ENCODE measurements around the gene LGALS14. TPM values are rescaled to one million over a fixed set of nuclear protein-coding genes. Genes with fewer than 3 reads are reported as not detected.

The LGALS14 gene
- total RNA-seq, 4 donors from 2014 or later = not detected

DNA sequence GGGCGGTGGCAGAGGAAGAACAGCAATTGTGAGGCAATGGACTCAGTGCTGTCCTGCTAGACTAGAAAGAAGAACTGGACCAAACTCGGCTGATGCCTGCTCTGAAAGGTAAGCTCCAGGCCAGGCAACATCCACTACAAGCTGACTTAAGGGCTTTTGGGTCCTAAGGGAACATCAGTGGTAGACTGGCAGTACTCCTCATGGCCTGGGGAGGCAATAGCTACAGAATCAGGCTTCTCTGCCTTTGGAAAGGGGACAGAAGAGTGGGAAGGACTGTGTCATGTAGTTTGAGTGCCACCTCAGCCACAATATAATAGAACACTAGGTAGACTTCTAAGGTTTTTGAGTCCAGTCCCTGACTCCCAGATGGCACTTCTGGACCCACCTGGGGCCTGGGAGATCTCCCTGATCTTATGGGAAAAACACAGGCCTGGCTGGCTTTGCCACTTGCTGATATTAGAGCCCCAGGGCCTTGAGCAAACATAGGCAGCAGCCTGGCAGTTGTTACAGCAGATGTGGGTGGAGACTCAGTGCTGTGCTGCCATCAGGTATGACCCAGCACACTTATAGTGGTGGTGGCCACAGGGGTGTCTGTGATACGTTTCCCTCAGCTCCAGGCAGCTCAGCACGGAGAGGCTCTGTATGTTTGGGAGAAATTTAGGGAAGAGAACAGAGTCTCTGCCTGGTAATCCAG, 42.7 kb downstream of the LGALS14 start:
- H3K36me3 ChIP-seq = no peaks in the 10 kb centered on the region
- ATAC-seq = no peak
- no peaks in the 10 kb centered on the region for H3K4me1 ChIP-seq
- in situ Hi-C loops (cut with MboI; ENCODE audit: low sequenced_read_pairs in 4 of 4) (no loop called here), intact Hi-C loops (cut with DNase I; ENCODE audit: low total_unique reads) (no loop called here)
- no peak overlapping the region for H3K27ac ChIP-seq
- no peak overlapping the region for H3K4me3 ChIP-seq
- no peak for DNase-seq
- TF ChIP-seq, protein P1, sequence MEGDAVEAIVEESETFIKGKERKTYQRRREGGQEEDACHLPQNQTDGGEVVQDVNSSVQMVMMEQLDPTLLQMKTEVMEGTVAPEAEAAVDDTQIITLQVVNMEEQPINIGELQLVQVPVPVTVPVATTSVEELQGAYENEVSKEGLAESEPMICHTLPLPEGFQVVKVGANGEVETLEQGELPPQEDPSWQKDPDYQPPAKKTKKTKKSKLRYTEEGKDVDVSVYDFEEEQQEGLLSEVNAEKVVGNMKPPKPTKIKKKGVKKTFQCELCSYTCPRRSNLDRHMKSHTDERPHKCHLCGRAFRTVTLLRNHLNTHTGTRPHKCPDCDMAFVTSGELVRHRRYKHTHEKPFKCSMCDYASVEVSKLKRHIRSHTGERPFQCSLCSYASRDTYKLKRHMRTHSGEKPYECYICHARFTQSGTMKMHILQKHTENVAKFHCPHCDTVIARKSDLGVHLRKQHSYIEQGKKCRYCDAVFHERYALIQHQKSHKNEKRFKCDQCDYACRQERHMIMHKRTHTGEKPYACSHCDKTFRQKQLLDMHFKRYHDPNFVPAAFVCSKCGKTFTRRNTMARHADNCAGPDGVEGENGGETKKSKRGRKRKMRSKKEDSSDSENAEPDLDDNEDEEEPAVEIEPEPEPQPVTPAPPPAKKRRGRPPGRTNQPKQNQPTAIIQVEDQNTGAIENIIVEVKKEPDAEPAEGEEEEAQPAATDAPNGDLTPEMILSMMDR (IDR thresholded peaks at IDR 0.05 in 4 of 5, conservative IDR thresholded peaks at IDR 0.05 in 1 of 5) = no peak
- no peak for TF ChIP-seq POLR2A (IDR thresholded peaks at IDR 0.05)
- no peaks in the 10 kb centered on the region for H3K9me3 ChIP-seq
- peaks cover 0 to 5% (median 0%) of the 10 kb centered on the region in 3 donors for H3K27me3 ChIP-seq

DNA sequence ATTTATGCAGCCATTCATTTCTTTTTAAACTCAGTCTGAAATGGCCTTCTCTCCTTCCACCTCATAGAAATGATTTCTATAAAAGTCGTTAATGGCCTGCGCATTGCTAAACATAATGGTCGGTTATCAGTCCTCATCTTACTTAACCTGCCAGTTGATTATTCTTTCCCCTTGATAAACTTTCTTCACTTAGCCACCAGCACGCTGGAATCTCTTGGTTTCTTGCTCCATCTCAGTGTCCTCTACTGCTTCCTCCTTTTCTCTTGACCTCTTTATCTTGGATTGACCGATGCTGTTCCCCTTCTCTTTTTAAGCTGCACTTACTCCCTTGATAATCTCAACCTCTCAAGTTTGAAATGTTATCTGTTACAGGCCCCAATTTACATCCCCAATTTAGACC, 45.7 kb downstream of the LGALS14 start:
- no peaks in the 10 kb centered on the region for H3K27me3 ChIP-seq
- H3K4me1 ChIP-seq = no peaks in the 10 kb centered on the region
- intact Hi-C loops (cut with DNase I; ENCODE audit: low total_unique reads) (no loop called here), in situ Hi-C loops (cut with MboI; ENCODE audit: low sequenced_read_pairs in 4 of 4) (no loop called here)
- no peaks in the 10 kb centered on the region for H3K9me3 ChIP-seq
- no peaks in the 10 kb centered on the region for H3K36me3 ChIP-seq
- no peak for ATAC-seq
- H3K27ac ChIP-seq = no peak overlapping the region
- no peak overlapping the region for H3K4me3 ChIP-seq
- TF ChIP-seq POLR2A (IDR thresholded peaks at IDR 0.05) = no peak
- TF ChIP-seq, protein P1 (IDR thresholded peaks at IDR 0.05 in 4 of 5, conservative IDR thresholded peaks at IDR 0.05 in 1 of 5) = no peak
- no peak for DNase-seq

DNA sequence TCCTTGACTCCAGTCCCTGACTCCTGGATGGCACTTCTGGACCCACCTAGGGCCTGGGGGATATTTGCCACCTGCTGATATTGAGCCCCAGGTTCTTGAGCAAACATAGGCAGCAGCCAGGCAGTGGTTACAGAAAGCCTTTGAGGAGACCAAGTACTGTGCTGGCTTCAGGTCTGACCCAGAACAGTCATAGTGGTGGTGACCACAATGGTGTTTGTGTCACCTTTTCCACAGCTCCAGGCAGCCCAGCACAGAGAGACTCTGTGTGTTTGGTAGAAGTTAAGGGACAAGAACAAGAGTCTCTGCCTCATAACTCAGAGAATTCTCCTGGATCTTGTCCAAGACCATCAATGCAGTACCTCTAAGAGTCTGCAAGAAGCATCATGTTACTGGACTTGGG, 48.1 kb downstream of the LGALS14 start:
- peaks cover 0 to 2% (median 0%) of the 10 kb centered on the region in 3 donors for H3K27me3 ChIP-seq
- H3K9me3 ChIP-seq = no peaks in the 10 kb centered on the region
- in situ Hi-C loops (cut with MboI; ENCODE audit: low sequenced_read_pairs in 4 of 4) = no loop called here

DNA sequence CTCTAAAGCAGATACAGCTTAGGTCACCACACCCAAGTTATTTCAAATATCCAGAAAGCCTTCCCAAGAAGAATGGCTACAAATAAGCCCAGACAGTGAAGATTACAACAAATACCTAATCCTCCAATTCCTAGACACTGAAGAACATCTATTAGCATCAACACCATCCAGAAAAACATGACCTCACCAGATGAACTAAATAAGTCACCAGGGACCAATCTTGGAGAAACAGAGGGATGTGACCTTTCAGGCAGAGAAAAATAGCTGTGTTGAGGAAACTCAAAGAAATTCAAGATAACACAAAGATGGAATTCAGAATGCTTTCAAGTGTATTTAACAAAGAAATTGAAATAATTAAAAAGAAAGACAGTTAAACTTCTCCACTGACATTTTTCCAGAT, 48.5 kb downstream of the LGALS14 start:
- Histone ChIP-seq H3K27ac (no peak overlapping the region), H3K36me3 (no peaks in the 10 kb centered on the region), H3K9me3 (no peaks in the 10 kb centered on the region), H3K4me3 (no peak overlapping the region), H3K27me3 (peaks cover 0 to 2% (median 0%) of the 10 kb centered on the region in 3 donors), H3K4me1 (no peaks in the 10 kb centered on the region)
- TF ChIP-seq, protein P1 (IDR thresholded peaks at IDR 0.05 in 4 of 5, conservative IDR thresholded peaks at IDR 0.05 in 1 of 5) = no peak
- no peak for TF ChIP-seq POLR2A (IDR thresholded peaks at IDR 0.05)
- DNase-seq (no peak), ATAC-seq (no peak)
- in situ Hi-C loops (cut with MboI; ENCODE audit: low sequenced_read_pairs in 4 of 4) = no loop called here
- intact Hi-C loops (cut with DNase I; ENCODE audit: low total_unique reads) = no loop called here

More for the DNA sequence above, 48.1 kb downstream of the LGALS14 start:
- no peaks in the 10 kb centered on the region for H3K36me3 ChIP-seq
- TF ChIP-seq POLR2A (IDR thresholded peaks at IDR 0.05) = no peak
- TF ChIP-seq, protein P1 (IDR thresholded peaks at IDR 0.05 in 4 of 5, conservative IDR thresholded peaks at IDR 0.05 in 1 of 5) = no peak
- H3K4me3 ChIP-seq = no peak overlapping the region
- H3K4me1 ChIP-seq = no peaks in the 10 kb centered on the region
- no peak overlapping the region for H3K27ac ChIP-seq
- intact Hi-C loops (cut with DNase I; ENCODE audit: low total_unique reads) = no loop called here
- no peak for DNase-seq
- no peak for ATAC-seq

DNA sequence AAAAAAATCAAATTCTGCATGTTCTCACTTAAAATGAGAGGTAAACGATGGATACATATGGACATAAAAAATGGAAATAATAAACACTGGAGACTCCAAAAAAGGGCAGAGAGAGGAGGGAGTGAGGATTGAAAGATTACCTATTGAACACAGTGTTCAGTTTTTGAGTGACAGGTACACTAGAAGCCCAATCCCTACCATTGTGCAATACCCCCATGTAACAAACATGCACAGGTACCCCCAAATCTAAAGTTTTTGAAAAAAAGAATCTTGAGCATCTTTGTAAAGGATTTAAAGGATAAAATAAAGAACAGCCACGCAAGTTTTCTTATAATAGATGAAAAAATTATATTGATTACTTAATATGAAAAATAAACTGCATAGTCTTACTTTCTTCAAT, 50.3 kb downstream of the LGALS14 start:
- no peaks in the 10 kb centered on the region for H3K4me1 ChIP-seq
- no peaks in the 10 kb centered on the region for H3K9me3 ChIP-seq
- intact Hi-C loops (cut with DNase I; ENCODE audit: low total_unique reads) (no loop called here), in situ Hi-C loops (cut with MboI; ENCODE audit: low sequenced_read_pairs in 4 of 4) (no loop called here)
- ATAC-seq (no peak), DNase-seq (no peak)
- H3K4me3 ChIP-seq = no peak overlapping the region
- no peak overlapping the region for H3K27ac ChIP-seq
- no peaks in the 10 kb centered on the region for H3K36me3 ChIP-seq
- peaks cover 0 to 5% (median 0%) of the 10 kb centered on the region in 3 donors for H3K27me3 ChIP-seq
- no peak for TF ChIP-seq POLR2A (IDR thresholded peaks at IDR 0.05)
- TF ChIP-seq, protein P1 (IDR thresholded peaks at IDR 0.05 in 4 of 5, conservative IDR thresholded peaks at IDR 0.05 in 1 of 5) = no peak
